RWPE2 (cell line): Measurements from ENCODE around the gene FBLN2.

ENCODE experiments used
- ATAC-seq: fragments of 200-7000 bp; cut with Tn5 transposase; 3 replicates; pipeline ENCODE4 v1.9.1; 2021; ENCODE audit warnings: low read depth
- DNase-seq: peaks from one replicate; pipeline ENCODE4 v3.0.0-alpha.2; 2020; ENCODE audit warnings: low spot score
- H3K27ac ChIP-seq: fragments of 450-650 bp; 2 replicates; pipeline ENCODE4 v1.5.1; 2017; ENCODE audit warnings: mild to moderate bottlenecking; ENCODE audit not compliant: poor library complexity, severe bottlenecking
- H3K27me3 ChIP-seq: fragments of 250-450 bp; sonication (Bioruptor Pico); 2 replicates; pipeline ENCODE4 v1.5.1; 2021; ENCODE audit warnings: mild to moderate bottlenecking, moderate library complexity; ENCODE audit not compliant: insufficient read depth, poor library complexity, severe bottlenecking
- H3K36me3 ChIP-seq: fragments of 250-450 bp; sonication (Bioruptor Pico); 2 replicates; pipeline ENCODE4 v1.5.1; 2020; ENCODE audit warnings: low read depth, mild to moderate bottlenecking, moderate library complexity
- H3K4me1 ChIP-seq: fragments of 250-450 bp; sonication (Bioruptor Pico); 2 replicates; pipeline ENCODE4 v1.5.1; 2021; ENCODE audit warnings: mild to moderate bottlenecking, moderate library complexity; ENCODE audit not compliant: insufficient read depth, poor library complexity, severe bottlenecking
- H3K4me3 ChIP-seq: fragments of 250-450 bp; sonication (Bioruptor Pico); 2 replicates; pipeline ENCODE4 v1.5.1; 2021; ENCODE audit warnings: mild to moderate bottlenecking, moderate library complexity; ENCODE audit not compliant: severe bottlenecking
- H3K9me3 ChIP-seq: fragments of 250-450 bp; sonication (Bioruptor Pico); 2 replicates; pipeline ENCODE4 v1.5.1; 2021; ENCODE audit warnings: mild to moderate bottlenecking, moderate library complexity; ENCODE audit not compliant: severe bottlenecking
- TF ChIP-seq, protein P1 (sequence below): fragments of 450-650 bp; IDR thresholded peaks from one replicate; pipeline ENCODE4 v1.5.1; 2017; ENCODE audit warnings: mild to moderate bottlenecking, moderate library complexity; ENCODE audit not compliant: poor library complexity, severe bottlenecking

Gene FBLN2

DNA sequence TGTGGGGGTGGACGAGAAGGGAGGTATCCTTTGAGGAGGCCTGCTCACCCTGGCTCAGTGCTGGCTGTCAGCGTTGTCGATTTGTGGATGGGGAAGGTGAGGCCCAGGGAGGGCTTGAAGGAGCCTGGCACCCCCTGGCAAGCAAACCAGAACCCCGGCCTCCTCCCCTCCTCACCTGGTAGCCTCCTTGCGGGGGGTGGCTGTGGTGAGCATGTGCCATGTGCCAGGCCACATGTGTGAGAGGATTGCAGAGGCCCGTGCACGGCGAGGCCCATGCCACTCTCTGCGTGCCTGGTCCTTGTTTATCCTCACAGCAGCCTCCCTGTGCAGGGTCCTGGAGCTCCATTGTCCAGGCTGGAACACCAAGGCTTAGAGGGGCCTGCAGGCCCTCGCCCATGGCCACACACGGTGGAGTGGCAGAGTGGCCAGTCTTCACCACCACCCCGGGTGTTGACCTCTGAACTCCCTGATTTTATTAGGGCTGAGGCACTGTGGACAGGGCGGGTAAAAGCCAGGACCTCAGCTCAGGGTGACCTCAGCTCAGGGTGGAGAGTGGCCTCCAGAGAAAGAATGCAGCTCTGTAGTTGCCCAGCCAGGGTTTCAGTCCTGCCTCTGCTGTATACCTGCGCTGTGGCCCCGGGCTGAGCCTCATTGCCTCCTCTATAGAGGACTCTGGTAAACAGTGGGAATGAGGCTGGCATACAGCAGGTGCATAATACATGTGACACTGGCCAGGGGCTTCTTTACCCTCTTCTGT is 39.7 kb upstream of the FBLN2 start:
- Histone ChIP-seq H3K9me3 (no peaks in the 10 kb centered on the region), H3K4me3 (no peak overlapping the region), H3K36me3 (no peaks in the 10 kb centered on the region), H3K27me3 (no peaks in the 10 kb centered on the region), H3K27ac (no peak overlapping the region), H3K4me1 (peaks cover 21% of the 10 kb centered on the region)
- no peak for ATAC-seq
- DNase-seq, result no peak
- TF ChIP-seq, protein P1, sequence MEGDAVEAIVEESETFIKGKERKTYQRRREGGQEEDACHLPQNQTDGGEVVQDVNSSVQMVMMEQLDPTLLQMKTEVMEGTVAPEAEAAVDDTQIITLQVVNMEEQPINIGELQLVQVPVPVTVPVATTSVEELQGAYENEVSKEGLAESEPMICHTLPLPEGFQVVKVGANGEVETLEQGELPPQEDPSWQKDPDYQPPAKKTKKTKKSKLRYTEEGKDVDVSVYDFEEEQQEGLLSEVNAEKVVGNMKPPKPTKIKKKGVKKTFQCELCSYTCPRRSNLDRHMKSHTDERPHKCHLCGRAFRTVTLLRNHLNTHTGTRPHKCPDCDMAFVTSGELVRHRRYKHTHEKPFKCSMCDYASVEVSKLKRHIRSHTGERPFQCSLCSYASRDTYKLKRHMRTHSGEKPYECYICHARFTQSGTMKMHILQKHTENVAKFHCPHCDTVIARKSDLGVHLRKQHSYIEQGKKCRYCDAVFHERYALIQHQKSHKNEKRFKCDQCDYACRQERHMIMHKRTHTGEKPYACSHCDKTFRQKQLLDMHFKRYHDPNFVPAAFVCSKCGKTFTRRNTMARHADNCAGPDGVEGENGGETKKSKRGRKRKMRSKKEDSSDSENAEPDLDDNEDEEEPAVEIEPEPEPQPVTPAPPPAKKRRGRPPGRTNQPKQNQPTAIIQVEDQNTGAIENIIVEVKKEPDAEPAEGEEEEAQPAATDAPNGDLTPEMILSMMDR, result no peak

DNA sequence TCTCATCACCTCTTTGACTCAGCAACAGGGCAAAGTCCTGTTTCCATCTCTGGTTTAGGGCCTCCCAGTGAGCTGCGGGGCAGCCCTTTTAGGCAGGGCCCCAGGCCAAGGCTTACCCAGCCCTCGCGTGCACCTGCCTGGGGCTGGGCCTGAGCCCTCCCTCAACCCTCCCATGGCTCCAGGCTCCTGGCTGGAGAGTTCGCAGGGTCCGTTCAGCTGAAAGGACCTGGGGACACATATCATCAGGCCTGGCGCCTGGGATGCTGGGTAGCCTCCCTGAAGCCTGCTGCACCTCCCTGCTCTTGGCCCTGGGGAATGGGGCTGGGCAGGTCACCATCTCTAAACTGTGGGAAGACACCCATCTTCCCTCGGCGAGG is 39.1 kb upstream of the FBLN2 start:
- Histone ChIP-seq H3K27ac (no peak overlapping the region), H3K4me1 (peaks cover 22% of the 10 kb centered on the region), H3K4me3 (no peak overlapping the region), H3K9me3 (no peaks in the 10 kb centered on the region), H3K36me3 (no peaks in the 10 kb centered on the region), H3K27me3 (no peaks in the 10 kb centered on the region)
- DNase-seq, result no peak
- ATAC-seq, result no peak
- TF ChIP-seq, protein P1, result no peak

- DNase-seq, result no peak
- ATAC-seq, result no peak
- Histone ChIP-seq H3K36me3 (no peaks in the 10 kb centered on the region), H3K9me3 (no peaks in the 10 kb centered on the region), H3K4me3 (no peak overlapping the region), H3K27me3 (no peaks in the 10 kb centered on the region), H3K4me1 (peaks cover 19% of the 10 kb centered on the region), H3K27ac (no peak overlapping the region)
- TF ChIP-seq, protein P1, result no peak
These were observed 36.5 kb upstream of the FBLN2 start for GRCh38 chr3:13512451-13512850.

DNA sequence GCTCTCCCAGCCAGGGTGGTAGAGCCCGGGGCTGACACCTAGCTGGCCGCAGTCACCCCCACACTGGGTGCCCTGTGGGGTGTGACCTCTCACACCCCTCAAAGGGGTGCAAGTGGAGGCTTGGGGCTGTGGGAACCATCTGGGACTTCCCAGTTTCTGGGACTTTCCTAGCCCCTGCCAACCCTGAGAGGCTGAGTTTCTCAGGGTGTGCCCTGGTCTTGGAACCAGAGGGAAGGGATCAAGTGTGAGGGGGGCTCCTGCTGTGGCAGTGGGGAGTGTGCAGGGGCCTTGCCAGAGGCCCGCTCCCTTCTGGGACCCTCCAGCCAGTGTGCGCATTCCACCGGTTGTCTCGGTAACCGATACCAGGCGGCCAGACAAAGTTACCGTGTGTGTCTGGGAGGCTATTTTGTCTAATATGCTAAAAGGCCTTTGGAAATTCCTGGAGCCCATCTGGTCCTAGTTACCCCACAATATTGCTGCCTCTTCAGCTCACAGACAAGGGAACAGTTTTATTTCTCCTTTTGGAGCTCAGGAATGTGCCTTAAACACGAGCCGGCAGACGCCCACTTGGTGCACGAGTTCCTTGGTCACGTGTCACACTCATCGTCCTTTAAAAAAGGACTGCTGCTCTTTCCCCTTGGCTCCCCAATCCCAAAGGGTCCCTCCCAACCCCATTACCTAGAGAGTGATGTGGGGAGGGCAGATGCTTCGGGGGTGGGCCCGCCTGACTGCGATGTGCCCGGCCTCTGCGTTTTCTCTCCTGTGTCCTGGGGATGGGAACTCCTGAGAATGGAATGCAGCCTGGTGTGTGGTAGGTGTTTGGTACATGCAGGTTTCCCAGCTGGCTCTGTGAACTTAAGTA is 35.6 kb upstream of the FBLN2 start:
- Histone ChIP-seq H3K36me3 (no peaks in the 10 kb centered on the region), H3K4me3 (no peak overlapping the region), H3K27me3 (no peaks in the 10 kb centered on the region), H3K27ac (peak overlapping the region; percentile 29), H3K9me3 (no peaks in the 10 kb centered on the region), H3K4me1 (peaks cover 12% of the 10 kb centered on the region)
- DNase-seq (no peak), ATAC-seq (peak; percentile 36)
- TF ChIP-seq, protein P1, result no peak
